ENCODE measurements around the gene TUBB3. TPM values are rescaled to one million over a fixed set of nuclear protein-coding genes. Genes with fewer than 3 reads are reported as not detected.

TUBB3 gene
- total and polyA plus RNA-seq, 2 of the 4 experiments (the other 2 are of a cell fraction) = 311 to 410 TPM

DNA sequence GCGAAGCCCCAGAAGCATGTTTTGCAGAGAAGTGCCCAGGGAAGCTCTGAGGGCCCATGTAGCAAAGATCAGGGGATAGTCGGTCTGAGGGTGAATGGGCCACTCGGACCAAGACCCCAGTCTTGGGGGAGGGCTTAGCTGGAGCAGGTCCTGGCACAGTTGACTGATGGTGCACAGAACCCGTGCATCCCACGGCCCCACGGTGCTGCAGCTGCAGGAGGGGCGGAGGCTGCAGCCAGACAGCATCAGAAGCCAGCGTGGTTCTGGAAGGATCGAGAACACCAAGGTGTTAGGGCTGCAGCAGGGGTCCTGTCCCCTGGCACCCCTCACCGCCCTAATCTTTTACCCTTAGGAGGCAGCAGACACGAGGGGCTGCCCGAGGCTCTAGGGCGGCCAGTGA is 11.0 kb upstream of the TUBB3 start (continued):
- TF ChIP-seq SMC3 (IDR thresholded peaks at IDR 0.05; ENCODE audit: low read depth, low read length) = no peak
- TF ChIP-seq, protein P1, sequence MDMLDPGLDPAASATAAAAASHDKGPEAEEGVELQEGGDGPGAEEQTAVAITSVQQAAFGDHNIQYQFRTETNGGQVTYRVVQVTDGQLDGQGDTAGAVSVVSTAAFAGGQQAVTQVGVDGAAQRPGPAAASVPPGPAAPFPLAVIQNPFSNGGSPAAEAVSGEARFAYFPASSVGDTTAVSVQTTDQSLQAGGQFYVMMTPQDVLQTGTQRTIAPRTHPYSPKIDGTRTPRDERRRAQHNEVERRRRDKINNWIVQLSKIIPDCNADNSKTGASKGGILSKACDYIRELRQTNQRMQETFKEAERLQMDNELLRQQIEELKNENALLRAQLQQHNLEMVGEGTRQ (IDR thresholded peaks at IDR 0.05; ENCODE audit: low read depth, low read length) = no peak
- no peak for TF ChIP-seq NFE2L2 (IDR thresholded peaks at IDR 0.05; ENCODE audit: low read depth, low read length)

DNA sequence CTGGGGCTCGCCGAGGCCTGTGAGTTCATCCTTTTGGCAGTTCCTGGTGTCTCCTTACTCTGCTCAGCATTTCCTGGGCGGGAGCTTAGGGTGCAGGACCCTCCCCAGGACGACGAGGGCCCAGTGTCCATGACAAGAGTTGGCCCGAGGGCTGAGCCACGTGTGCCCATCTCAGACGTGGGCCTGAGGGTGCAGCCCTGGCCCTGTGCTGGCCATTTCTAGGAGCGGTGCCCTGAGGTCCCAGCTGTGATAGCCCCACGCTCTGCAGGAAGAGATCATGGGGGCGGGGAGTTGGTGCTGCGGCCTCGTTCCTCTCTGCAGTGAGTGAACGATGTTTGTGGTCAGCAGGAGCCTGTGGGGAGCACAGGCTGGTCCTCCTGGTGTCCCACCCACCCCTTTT is 10.5 kb upstream of the TUBB3 start:
- Histone ChIP-seq H2AFZ (replicated peaks; ENCODE audit: low read length, poor library complexity) (no peak overlapping the region), H3K4me1 (ENCODE audit: control insufficient read depth, insufficient read depth, low read length) (peaks cover 2% of the 10 kb centered on the region), H2AK5ac (ENCODE audit: low read depth, low read length) (no peak overlapping the region), H3K4me2 (ENCODE audit: low read depth, low read length) (no peak overlapping the region), H3K9ac (ENCODE audit: low read depth, low read length) (no peak overlapping the region), H3K9me1 (ENCODE audit: insufficient read depth, low read length) (peaks cover 5% of the 10 kb centered on the region; the same call in 1 of the 2 replicates), H3K4ac (ENCODE audit: low read depth, low read length) (no peak overlapping the region), H2AK9ac (replicated peaks; ENCODE audit: low read depth, low read length, poor library complexity) (no peak overlapping the region), H3K14ac (replicated peaks; ENCODE audit: low read depth, low read length) (no peak overlapping the region), H4K5ac (ENCODE audit: low read depth, low read length) (no peak overlapping the region), H2BK20ac (ENCODE audit: low read depth, low read length) (no peak overlapping the region), H3K27me3 (ENCODE audit: control insufficient read depth, insufficient read depth, low read length) (no peaks in the 10 kb centered on the region), H2BK15ac (ENCODE audit: low read depth, low read length) (no peak overlapping the region), H3K4me3 (ENCODE audit: insufficient read depth, low read depth, low read length) (no peak overlapping the region), H2BK120ac (ENCODE audit: low read depth, low read length) (no peak overlapping the region), H4K20me1 (ENCODE audit: insufficient read depth, low read length) (peaks cover 10% of the 10 kb centered on the region), H3K56ac (ENCODE audit: extremely low read depth, insufficient read depth, low read length) (no peak overlapping the region), H3K23ac (ENCODE audit: low read depth, low read length) (no peak overlapping the region), H4K91ac (ENCODE audit: insufficient read depth, low read depth, low read length) (no peak overlapping the region), H2BK5ac (ENCODE audit: low read depth, low read length, poor library complexity, severe bottlenecking) (no peak overlapping the region), H3K36me3 (ENCODE audit: control insufficient read depth, insufficient read depth, low read length) (peaks cover 42% of the 10 kb centered on the region), H4K8ac (ENCODE audit: low read depth in 2 of 2, low read length in 2 of 2) (no peak overlapping the region), H3K79me1 (ENCODE audit: low read depth in 1 of 2, low read length in 2 of 2) (peaks cover 0 to 22% of the 10 kb centered on the region in 2 experiments; a peak in 3 of 4 replicates), H3K18ac (ENCODE audit: low read depth, low read length) (no peak overlapping the region), H3K27ac (ENCODE audit: insufficient read depth, low read length) (no peak overlapping the region), H3K9me3 (ENCODE audit: control insufficient read depth, insufficient read depth, low read length) (no peaks in the 10 kb centered on the region)
- in situ Hi-C loops (cut with MboI; ENCODE audit: low sequenced_read_pairs) = no loop called here
- ATAC-seq (ENCODE audit: low read depth) (no peak), DNase-seq (no peak)
- ChIA-PET POLR2A (ENCODE audit: unreplicated experiment) (no interaction called here), CTCF (no interaction called here)
- no peak for TF ChIP-seq BHLHE40 (IDR thresholded peaks at IDR 0.05; ENCODE audit: low read depth, low read length)
- TF ChIP-seq CHD1 (IDR thresholded peaks at IDR 0.05; ENCODE audit: low read depth, low read length) = no peak
- TF ChIP-seq, protein P2, sequence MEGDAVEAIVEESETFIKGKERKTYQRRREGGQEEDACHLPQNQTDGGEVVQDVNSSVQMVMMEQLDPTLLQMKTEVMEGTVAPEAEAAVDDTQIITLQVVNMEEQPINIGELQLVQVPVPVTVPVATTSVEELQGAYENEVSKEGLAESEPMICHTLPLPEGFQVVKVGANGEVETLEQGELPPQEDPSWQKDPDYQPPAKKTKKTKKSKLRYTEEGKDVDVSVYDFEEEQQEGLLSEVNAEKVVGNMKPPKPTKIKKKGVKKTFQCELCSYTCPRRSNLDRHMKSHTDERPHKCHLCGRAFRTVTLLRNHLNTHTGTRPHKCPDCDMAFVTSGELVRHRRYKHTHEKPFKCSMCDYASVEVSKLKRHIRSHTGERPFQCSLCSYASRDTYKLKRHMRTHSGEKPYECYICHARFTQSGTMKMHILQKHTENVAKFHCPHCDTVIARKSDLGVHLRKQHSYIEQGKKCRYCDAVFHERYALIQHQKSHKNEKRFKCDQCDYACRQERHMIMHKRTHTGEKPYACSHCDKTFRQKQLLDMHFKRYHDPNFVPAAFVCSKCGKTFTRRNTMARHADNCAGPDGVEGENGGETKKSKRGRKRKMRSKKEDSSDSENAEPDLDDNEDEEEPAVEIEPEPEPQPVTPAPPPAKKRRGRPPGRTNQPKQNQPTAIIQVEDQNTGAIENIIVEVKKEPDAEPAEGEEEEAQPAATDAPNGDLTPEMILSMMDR (conservative IDR thresholded peaks at IDR 0.05; ENCODE audit: low read depth, low read length) = no peak
- TF ChIP-seq RAD21 (IDR thresholded peaks at IDR 0.05; ENCODE audit: low read length) = no peak
- TF ChIP-seq, protein P1 (IDR thresholded peaks at IDR 0.05; ENCODE audit: low read depth, low read length) = no peak
- TF ChIP-seq SMC3 (IDR thresholded peaks at IDR 0.05; ENCODE audit: low read depth, low read length) = no peak
- no peak for TF ChIP-seq MAZ (IDR thresholded peaks at IDR 0.05; ENCODE audit: borderline replicate concordance, low read depth, low read length)
- no peak for TF ChIP-seq FOS (IDR thresholded peaks at IDR 0.05; ENCODE audit: low read depth, low read length)
- TF ChIP-seq CEBPB (IDR thresholded peaks at IDR 0.05; ENCODE audit: low read depth, low read length) = no peak
- BruUV-seq (replicated peaks) = no TSS peak
- dilution Hi-C loops (cut with HindIII; ENCODE audit: low sequenced_read_pairs, unreplicated experiment) = no loop called here
- WGBS, 2 experiments (ENCODE audit: extremely low coverage in 2 of 2, insufficient read length in 1 of 2) = 89% methylated on average over 7 of the region's 14 CpGs; no CpG with 5 or more reads in 1 of the 2 experiments
- intact Hi-C loops (cut with micrococcal nuclease) = no loop called here

Data from IMR-90 (cell line).